ENCODE data around the gene PTPRO. TPM values are rescaled to one million over a fixed set of nuclear protein-coding genes. Genes with fewer than 3 reads are reported as not detected.

Gene PTPRO
- total RNA-seq, 1 donor from 2014 or later, result 5.8 TPM

- Histone ChIP-seq H3K27ac (no peak overlapping the region), H3K4me3 (no peak overlapping the region), H4K20me1 (ENCODE audit: low read depth) (no peaks in the 10 kb centered on the region), H3K4me1 (no peaks in the 10 kb centered on the region), H3F3A (ENCODE audit: low read depth) (no peaks in the 10 kb centered on the region), H2AFZ (replicated peaks) (no peak overlapping the region), H3K79me2 (ENCODE audit: low read depth) (no peaks in the 10 kb centered on the region), H3K36me3 (no peaks in the 10 kb centered on the region), H3K9me3 (ENCODE audit: low read depth) (no peaks in the 10 kb centered on the region), H3K4me2 (no peak overlapping the region), H3K27me3 (no peaks in the 10 kb centered on the region), H3K9ac (no peak overlapping the region)
- Mint-ChIP-seq H3K4me3 (no peak overlapping the region), H3K27ac (no peak overlapping the region), H3K27me3 (ENCODE audit: insufficient read depth, low read depth) (no peaks in the 10 kb centered on the region), H3K9me3 (no peaks in the 10 kb centered on the region), H3K36me3 (no peaks in the 10 kb centered on the region), H3K4me1 (no peaks in the 10 kb centered on the region)
- no peak for TF ChIP-seq CTCF (IDR thresholded peaks at IDR 0.05)
- no peak for TF ChIP-seq EZH2phosphoT487 (IDR thresholded peaks at IDR 0.05)
- TF ChIP-seq EZH2 (IDR thresholded peaks at IDR 0.05), result no peak
- DNase-seq (ENCODE audit: low spot score), result no peak
These were observed 159.5 kb downstream of the PTPRO start for GRCh38 chr12:15481846-15482245.

- H3K9ac ChIP-seq, result no peak overlapping the region
- H3K4me3 Mint-ChIP-seq, result no peak overlapping the region
- no peak overlapping the region for H3K27ac ChIP-seq
- TF ChIP-seq EZH2 (IDR thresholded peaks at IDR 0.05) (no peak), EZH2phosphoT487 (IDR thresholded peaks at IDR 0.05) (no peak), CTCF (IDR thresholded peaks at IDR 0.05) (no peak)
- no peaks in the 10 kb centered on the region for H3K27me3 ChIP-seq
- DNase-seq (ENCODE audit: low spot score), result no peak
- no peaks in the 10 kb centered on the region for H3K9me3 Mint-ChIP-seq
- H4K20me1 ChIP-seq (ENCODE audit: low read depth), result no peaks in the 10 kb centered on the region
- H3K4me1 ChIP-seq, result no peaks in the 10 kb centered on the region
- no peak overlapping the region for H3K4me2 ChIP-seq
- no peaks in the 10 kb centered on the region for H3K9me3 ChIP-seq (ENCODE audit: low read depth)
- H3K27ac Mint-ChIP-seq, result no peak overlapping the region
- no peak overlapping the region for H2AFZ ChIP-seq (replicated peaks)
- no peaks in the 10 kb centered on the region for H3F3A ChIP-seq (ENCODE audit: low read depth)
- H3K36me3 Mint-ChIP-seq, result no peaks in the 10 kb centered on the region
- no peaks in the 10 kb centered on the region for H3K27me3 Mint-ChIP-seq (ENCODE audit: insufficient read depth, low read depth)
- no peak overlapping the region for H3K4me3 ChIP-seq
- no peaks in the 10 kb centered on the region for H3K36me3 ChIP-seq
- no peaks in the 10 kb centered on the region for H3K79me2 ChIP-seq (ENCODE audit: low read depth)
- no peaks in the 10 kb centered on the region for H3K4me1 Mint-ChIP-seq
These were observed 163.2 kb downstream of the PTPRO start for GRCh38 chr12:15485466-15485865.

- no peaks in the 10 kb centered on the region for H3F3A ChIP-seq (ENCODE audit: low read depth)
- no peak overlapping the region for H3K27ac ChIP-seq
- no peaks in the 10 kb centered on the region for H4K20me1 ChIP-seq (ENCODE audit: low read depth)
- Mint-ChIP-seq H3K27me3 (ENCODE audit: insufficient read depth, low read depth) (no peaks in the 10 kb centered on the region), H3K9me3 (no peaks in the 10 kb centered on the region), H3K27ac (no peak overlapping the region), H3K36me3 (no peaks in the 10 kb centered on the region), H3K4me3 (no peak overlapping the region), H3K4me1 (no peaks in the 10 kb centered on the region)
- no peaks in the 10 kb centered on the region for H3K79me2 ChIP-seq (ENCODE audit: low read depth)
- no peaks in the 10 kb centered on the region for H3K27me3 ChIP-seq
- no peak for DNase-seq (ENCODE audit: low spot score)
- no peak overlapping the region for H3K4me3 ChIP-seq
- no peaks in the 10 kb centered on the region for H3K9me3 ChIP-seq (ENCODE audit: low read depth)
- no peak for TF ChIP-seq EZH2 (IDR thresholded peaks at IDR 0.05)
- no peak for TF ChIP-seq CTCF (IDR thresholded peaks at IDR 0.05)
- TF ChIP-seq EZH2phosphoT487 (IDR thresholded peaks at IDR 0.05), result no peak
- H3K9ac ChIP-seq, result no peak overlapping the region
- no peaks in the 10 kb centered on the region for H3K36me3 ChIP-seq
- no peak overlapping the region for H2AFZ ChIP-seq (replicated peaks)
- no peak overlapping the region for H3K4me2 ChIP-seq
- no peaks in the 10 kb centered on the region for H3K4me1 ChIP-seq
These were observed 164.6 kb downstream of the PTPRO start for GRCh38 chr12:15486859-15487258.
